Esophagus squamous epithelium (tissue), 5 donors: ENCODE data around the gene DOC2A. TPM values are rescaled to one million over a fixed set of nuclear protein-coding genes. Genes with fewer than 3 reads are reported as not detected.

Source experiments
- DNase-seq: peaks from one replicate; lab custom pipeline; 2025; lab: John Stamatoyannopoulos, UW
- H3K27ac ChIP-seq, 4 donors: fragments of 200-600 bp; sonication (generic); one replicate each; pipeline ENCODE4 v1.5.1; 2016 to 2019; ENCODE audit warnings: mild to moderate bottlenecking in 1 of 4
- H3K27me3 ChIP-seq, 4 donors: fragments of 200-600 bp; sonication (generic); 1 replicate in 3 of 4; 2 replicates in 1 of 4; pipeline versions ENCODE4 v1.5.1 to v1.6.0; 2017 to 2021; ENCODE audit warnings: antibody characterized with exemption in 1 of 4
- H3K36me3 ChIP-seq, 3 donors: fragments of 200-600 bp; sonication (generic); one replicate each; pipeline ENCODE4 v1.5.1; 2016 to 2019
- H3K4me1 ChIP-seq, 3 donors: fragments of 200-600 bp; sonication (generic); one replicate each; pipeline ENCODE4 v1.5.1; 2017 to 2019
- H3K4me3 ChIP-seq, 4 donors: fragments of 200-600 bp; sonication (generic); 1 replicate in 3 of 4; 2 replicates in 1 of 4; pipeline ENCODE4 v1.5.1; 2016 to 2019; ENCODE audit warnings: mild to moderate bottlenecking in 2 of 4, moderate library complexity in 1 of 4
- H3K9me3 ChIP-seq, 3 donors: fragments of 200-600 bp; sonication (generic); one replicate each; pipeline ENCODE4 v1.5.1; 2016 to 2019
- CTCF ChIP-seq, 6 experiments: fragments of 450-650 bp in 4 of 6; fragments of 200-600 bp in 2 of 6; sonication (generic) in 2 of 6; IDR thresholded peaks; one replicate each; pipeline ENCODE4 v1.5.1; 2016 to 2019; ENCODE audit warnings: antibody characterized with exemption in 6 of 6, mild to moderate bottlenecking in 4 of 6, moderate library complexity in 4 of 6
- POLR2A ChIP-seq, 4 donors: fragments of 450-650 bp; IDR thresholded peaks; one replicate each; pipeline ENCODE4 v1.6.1; 2017; ENCODE audit warnings: antibody characterized with exemption in 4 of 4, mild to moderate bottlenecking in 4 of 4, moderate library complexity in 3 of 4
- WGBS, 2 donors: methylation state at CpG; one replicate each; pipeline ENCODE4 v1.1.5; 2018; 5-methylcytosine and 5-hydroxymethylcytosine counted together
- intact Hi-C: fragments of 100-400 bp; cut with DNase I; formaldehyde crosslinking; loops from one replicate; pipeline ENCODE4 v1.15.0; 2022
- total RNA-seq, 4 donors: library from RNA; depleted of rRNA; stranded (reverse); fragments of >200 nt; gene quantifications; one replicate each; pipeline ENCODE4 v1.1.0, GENCODE V29; 2016
- donor health status: DM: yes; HTN: yes; CAD: no.

DOC2A gene
- total RNA-seq, 4 donors from 2014 or later = 0.50 to 0.76 TPM; not detected in 2

DNA sequence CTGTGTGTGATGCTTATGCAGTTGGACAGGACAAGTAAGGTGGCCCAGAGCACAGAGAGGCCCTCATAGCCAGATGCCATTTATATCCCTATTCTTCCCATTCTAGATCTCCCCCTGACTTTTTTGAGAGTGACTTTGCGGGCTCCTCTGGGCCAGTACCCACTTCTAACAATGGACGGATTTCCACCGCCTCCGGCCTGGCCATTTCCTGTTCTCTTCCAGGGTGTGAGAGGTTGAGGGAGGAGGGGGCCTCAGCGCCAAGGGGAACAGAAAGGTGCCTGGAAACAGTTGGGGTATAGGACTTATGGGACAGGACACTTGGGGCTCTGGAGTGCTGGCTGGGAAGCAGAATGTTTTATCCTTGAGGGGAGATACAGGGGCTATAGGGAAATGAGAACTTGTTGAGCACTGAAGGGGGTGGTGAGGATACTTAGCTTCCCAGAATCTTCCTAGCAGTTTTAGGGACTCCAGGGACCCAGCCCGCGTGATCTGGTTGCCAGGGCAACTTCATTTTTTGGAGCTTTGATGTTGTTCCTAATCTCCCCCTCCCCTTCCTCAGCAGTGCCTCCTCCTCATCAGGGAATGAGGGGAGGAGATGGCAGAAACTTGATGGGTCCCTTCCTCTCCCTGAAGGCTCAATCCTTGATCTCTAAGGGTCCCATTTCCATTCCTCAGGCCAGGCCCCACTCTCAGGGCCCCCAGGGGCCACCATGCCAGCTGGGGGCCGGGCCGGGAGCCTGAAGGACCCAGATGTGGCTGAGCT is 33.6 kb downstream of the DOC2A start:
- H3K4me3 ChIP-seq = peak overlapping the region in 2 of 4 donors; percentile 74 to 94
- DNase-seq = no peak
- H3K9me3 ChIP-seq = no peaks in the 10 kb centered on the region
- WGBS, 2 donors = 65 to 71% methylated on average over 5 to 7 of the region's 9 CpGs
- H3K36me3 ChIP-seq = peaks cover 29 to 48% (median 40%) of the 10 kb centered on the region in 3 donors
- intact Hi-C loops = no loop called here
- H3K27me3 ChIP-seq = no peaks in the 10 kb centered on the region
- peak overlapping the region; percentile 17 to 97 (median 85) for H3K27ac ChIP-seq
- peaks cover 12 to 58% (median 23%) of the 10 kb centered on the region in 3 donors for H3K4me1 ChIP-seq
- no peak for TF ChIP-seq POLR2A (IDR thresholded peaks at IDR 0.05)

DNA sequence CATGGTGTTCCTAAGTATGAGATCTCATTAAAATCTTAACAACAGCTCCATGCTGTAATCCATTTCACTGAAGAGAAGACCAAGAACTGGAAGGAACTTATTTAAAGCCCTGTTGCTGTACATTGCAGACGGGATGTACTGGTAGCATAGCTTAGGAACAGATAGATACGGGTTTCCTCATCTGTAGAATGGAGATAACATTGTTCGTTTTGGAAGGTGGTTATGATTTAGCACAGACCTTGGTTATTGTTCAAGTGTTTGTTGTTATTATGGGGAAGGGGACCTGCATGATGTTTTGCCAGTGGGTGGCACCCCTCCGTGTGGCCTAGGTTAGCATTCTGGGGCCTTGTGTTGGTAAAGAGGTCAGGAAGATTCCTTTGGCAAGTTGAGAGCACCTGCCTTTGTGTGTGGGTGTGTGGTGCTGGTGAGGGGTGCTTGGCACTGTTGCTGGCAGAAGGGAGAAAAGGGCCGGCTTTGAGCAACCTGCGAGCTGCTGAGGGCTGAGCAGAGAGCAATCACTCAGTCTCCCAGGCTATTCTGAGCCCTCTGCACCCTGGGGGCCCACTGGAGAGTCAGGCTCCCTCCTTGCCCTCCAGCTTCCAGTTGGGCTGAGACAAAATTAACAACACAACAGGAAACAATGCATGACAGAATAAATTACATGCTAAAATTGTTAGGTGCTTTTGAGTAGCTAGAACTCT is 34.9 kb downstream of the DOC2A start:
- H3K4me3 ChIP-seq = peak overlapping the region in 3 of 4 donors; percentile 74 to 94 (median 91)
- H3K36me3 ChIP-seq = peaks cover 18 to 48% (median 28%) of the 10 kb centered on the region in 3 donors
- H3K4me1 ChIP-seq = peaks cover 12 to 58% (median 23%) of the 10 kb centered on the region in 3 donors
- H3K27ac ChIP-seq = peak overlapping the region; percentile 37 to 97 (median 85)
- intact Hi-C loops = no loop called here
- no peaks in the 10 kb centered on the region for H3K27me3 ChIP-seq
- 13 to 22% methylated on average over 4 to 6 of the region's 6 CpGs for WGBS, 2 donors
- no peaks in the 10 kb centered on the region for H3K9me3 ChIP-seq
- TF ChIP-seq CTCF (IDR thresholded peaks at IDR 0.05) = no peak
- no peak for TF ChIP-seq POLR2A (IDR thresholded peaks at IDR 0.05)
- DNase-seq = no peak

DNA sequence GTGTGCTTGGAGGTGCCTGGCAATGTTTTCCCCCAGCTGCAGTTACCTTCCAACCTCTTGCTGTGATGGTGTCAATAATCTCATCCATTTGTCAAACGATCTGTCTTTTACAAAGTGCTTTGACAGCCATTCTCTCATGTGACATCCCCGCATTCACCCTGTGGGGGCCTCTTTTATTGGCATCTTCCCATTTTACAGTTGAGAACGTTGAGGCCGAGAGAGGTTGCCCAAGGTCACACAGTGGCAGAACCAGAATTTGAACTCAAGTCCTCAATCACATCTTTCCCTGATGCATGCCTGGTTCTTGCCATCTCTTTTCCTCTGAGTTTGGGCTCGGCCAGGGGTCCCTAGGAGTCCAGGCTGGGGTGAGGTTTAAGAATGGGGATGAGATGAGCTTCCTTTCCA is 35.7 kb downstream of the DOC2A start:
- Histone ChIP-seq H3K27ac (peak overlapping the region; percentile 89 to 97 (median 92)), H3K36me3 (peaks cover 13 to 48% (median 23%) of the 10 kb centered on the region in 3 donors), H3K4me3 (peak overlapping the region; percentile 74 to 94 (median 92)), H3K4me1 (peaks cover 12 to 58% (median 23%) of the 10 kb centered on the region in 3 donors), H3K9me3 (no peaks in the 10 kb centered on the region), H3K27me3 (no peaks in the 10 kb centered on the region)
- TF ChIP-seq CTCF (IDR thresholded peaks at IDR 0.05) = no peak
- TF ChIP-seq POLR2A (IDR thresholded peaks at IDR 0.05) = no peak
- intact Hi-C loops = no loop called here
- DNase-seq = no peak
- WGBS, 2 donors = 44 to 57% methylated on average over 4 to 5 of the region's 5 CpGs

DNA sequence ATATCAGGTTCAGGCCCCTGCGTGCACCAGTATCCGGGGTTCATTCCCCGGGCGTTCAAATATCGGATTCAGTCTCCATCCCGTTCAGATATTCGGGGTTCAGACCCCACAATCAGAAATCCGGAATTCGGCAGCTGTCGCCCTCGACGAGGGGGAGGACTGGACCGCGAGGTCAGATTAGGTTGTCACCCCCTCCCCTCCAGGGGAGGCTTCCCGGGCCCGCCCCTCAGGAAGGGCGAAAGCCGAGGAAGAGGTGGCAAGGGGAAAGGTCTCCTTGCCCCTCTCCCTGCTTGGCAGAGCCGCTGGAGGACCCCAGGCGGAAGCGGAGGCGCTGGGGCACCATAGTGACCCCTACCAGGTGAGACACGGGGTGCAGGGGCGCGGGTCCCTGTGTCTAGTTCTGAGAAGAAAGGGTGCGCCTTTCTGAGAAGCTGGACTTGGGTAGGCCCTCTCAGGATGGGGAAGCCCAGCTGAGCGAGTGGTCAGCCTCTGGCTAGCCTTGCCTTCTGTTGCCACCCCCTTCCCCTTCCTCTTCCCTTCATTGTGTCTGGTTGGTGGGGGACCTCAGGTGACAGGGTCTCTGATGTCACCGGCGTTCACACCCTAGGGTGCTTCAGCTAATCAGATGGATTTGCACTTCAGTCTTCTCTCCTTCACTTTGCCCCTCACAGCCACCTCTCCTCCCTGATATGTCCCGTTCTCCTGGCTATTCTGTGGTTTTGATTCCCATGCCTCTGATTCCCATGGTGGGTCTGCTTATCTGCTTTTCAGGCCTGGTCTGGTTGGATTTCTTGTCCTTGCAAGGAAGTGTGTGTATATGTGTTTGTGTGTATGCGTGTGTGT is 36.3 kb downstream of the DOC2A start:
- H3K4me3 ChIP-seq = peak overlapping the region; percentile 74 to 94 (median 92)
- H3K27me3 ChIP-seq = no peaks in the 10 kb centered on the region
- H3K36me3 ChIP-seq = peaks cover 7 to 48% (median 21%) of the 10 kb centered on the region in 3 donors
- no peaks in the 10 kb centered on the region for H3K9me3 ChIP-seq
- intact Hi-C loops = no loop called here
- no peak for TF ChIP-seq CTCF (IDR thresholded peaks at IDR 0.05)
- TF ChIP-seq POLR2A (IDR thresholded peaks at IDR 0.05) = no peak
- WGBS, 2 donors = 1 to 9% methylated on average over 5 to 15 of the region's 31 CpGs
- peak overlapping the region; percentile 89 to 97 (median 92) for H3K27ac ChIP-seq
- H3K4me1 ChIP-seq = peaks cover 12 to 58% (median 23%) of the 10 kb centered on the region in 3 donors
- no peak for DNase-seq
